ENCODE results near the gene SLC39A11.

SLC39A11 gene

DNA sequence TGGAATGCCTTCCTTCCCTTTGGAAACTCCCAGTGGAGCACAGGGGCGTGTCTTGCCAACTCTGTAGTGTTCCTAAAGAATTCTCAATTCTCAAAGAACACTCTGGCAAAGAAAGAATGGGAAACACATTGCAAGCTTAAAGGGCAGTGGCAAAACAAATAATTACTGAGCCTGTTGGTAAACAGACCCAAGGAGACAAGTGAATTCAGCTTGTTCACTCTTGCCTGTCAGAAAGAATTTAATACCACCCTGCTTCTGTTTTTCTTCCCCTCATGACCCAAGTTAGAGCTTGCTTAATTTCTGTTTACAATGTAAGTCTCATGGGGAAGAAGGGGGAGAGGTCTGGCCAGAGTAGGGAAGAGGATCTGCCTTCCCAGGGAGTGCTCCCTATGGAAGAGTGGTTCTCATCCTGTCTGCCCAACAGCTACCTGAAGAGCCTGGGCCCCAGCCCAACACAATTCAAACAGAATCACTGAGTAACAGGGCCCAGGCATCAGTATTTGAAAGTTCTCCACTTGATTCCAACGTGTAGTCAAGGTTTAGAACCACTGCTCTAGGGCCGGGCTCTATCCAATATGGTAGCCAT is 386.0 kb downstream of the SLC39A11 start:
- no peak overlapping the region for H3K4me3 ChIP-seq (ENCODE audit: low read length)
- no peaks in the 10 kb centered on the region for H4K20me1 ChIP-seq (ENCODE audit: insufficient read depth, low read length)
- no peaks in the 10 kb centered on the region for H3K36me3 ChIP-seq (replicated peaks; ENCODE audit: insufficient read depth, low read length)
- H3K9me2 ChIP-seq (replicated peaks; ENCODE audit: insufficient read depth, low read length): no peaks in the 10 kb centered on the region
- H3K27me3 ChIP-seq (replicated peaks; ENCODE audit: insufficient read depth, low read length): no peaks in the 10 kb centered on the region
- H3K9ac ChIP-seq (ENCODE audit: low read length): no peak overlapping the region
- H2AFZ ChIP-seq (ENCODE audit: low read length): no peak overlapping the region
- DNase-seq: no peak
- H3K27ac ChIP-seq (ENCODE audit: low read length): peak overlapping the region; percentile 57; the same call in 1 of the 2 replicates
- H3K9me3 ChIP-seq (replicated peaks; ENCODE audit: insufficient read depth, low read length): no peaks in the 10 kb centered on the region
- H3K4me2 ChIP-seq (ENCODE audit: low read depth, low read length): peak overlapping the region; percentile 41
- peaks cover 9% of the 10 kb centered on the region for H3F3A ChIP-seq (ENCODE audit: insufficient read depth, low read length)
- peaks cover 15% of the 10 kb centered on the region for H3K4me1 ChIP-seq (ENCODE audit: low read length)
- no peaks in the 10 kb centered on the region for H3K79me2 ChIP-seq (ENCODE audit: low read length)
- TF ChIP-seq EZH2phosphoT487 (IDR thresholded peaks at IDR 0.05; ENCODE audit: low read length) (no peak), EZH2 (optimal IDR thresholded peaks at IDR 0.05; ENCODE audit: low read depth, low read length) (no peak)
- TF ChIP-seq, protein P1, sequence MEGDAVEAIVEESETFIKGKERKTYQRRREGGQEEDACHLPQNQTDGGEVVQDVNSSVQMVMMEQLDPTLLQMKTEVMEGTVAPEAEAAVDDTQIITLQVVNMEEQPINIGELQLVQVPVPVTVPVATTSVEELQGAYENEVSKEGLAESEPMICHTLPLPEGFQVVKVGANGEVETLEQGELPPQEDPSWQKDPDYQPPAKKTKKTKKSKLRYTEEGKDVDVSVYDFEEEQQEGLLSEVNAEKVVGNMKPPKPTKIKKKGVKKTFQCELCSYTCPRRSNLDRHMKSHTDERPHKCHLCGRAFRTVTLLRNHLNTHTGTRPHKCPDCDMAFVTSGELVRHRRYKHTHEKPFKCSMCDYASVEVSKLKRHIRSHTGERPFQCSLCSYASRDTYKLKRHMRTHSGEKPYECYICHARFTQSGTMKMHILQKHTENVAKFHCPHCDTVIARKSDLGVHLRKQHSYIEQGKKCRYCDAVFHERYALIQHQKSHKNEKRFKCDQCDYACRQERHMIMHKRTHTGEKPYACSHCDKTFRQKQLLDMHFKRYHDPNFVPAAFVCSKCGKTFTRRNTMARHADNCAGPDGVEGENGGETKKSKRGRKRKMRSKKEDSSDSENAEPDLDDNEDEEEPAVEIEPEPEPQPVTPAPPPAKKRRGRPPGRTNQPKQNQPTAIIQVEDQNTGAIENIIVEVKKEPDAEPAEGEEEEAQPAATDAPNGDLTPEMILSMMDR (IDR thresholded peaks at IDR 0.05; ENCODE audit: low read length): no peak

DNA sequence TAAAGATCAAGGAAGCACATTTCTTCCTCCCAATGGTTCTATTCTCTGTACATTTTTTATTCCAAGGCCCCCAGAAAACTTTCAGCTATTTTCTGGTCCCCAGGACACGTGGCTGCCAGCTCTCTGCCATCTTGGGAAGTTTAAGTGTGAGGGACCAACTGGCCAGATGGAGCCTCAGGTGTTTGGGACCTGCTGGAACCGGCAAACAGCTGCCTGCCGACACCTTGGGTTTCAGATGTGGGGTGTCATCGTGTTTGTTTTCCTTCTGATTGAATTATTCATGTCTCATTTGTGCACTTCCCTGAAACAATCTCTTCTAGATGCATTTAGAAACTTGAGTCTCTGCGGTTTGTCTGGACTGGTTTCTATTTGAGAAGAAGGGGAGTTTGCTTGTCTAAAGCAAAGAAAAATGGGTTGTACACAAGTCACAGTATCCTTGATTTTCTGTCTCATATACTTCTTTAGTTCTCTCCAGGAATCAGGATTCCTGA is 386.5 kb downstream of the SLC39A11 start:
- no peak overlapping the region for H3K9ac ChIP-seq (ENCODE audit: low read length)
- TF ChIP-seq, protein P1 (IDR thresholded peaks at IDR 0.05; ENCODE audit: low read length): no peak
- TF ChIP-seq EZH2phosphoT487 (IDR thresholded peaks at IDR 0.05; ENCODE audit: low read length) (no peak), EZH2 (optimal IDR thresholded peaks at IDR 0.05; ENCODE audit: low read depth, low read length) (no peak)
- no peaks in the 10 kb centered on the region for H3K36me3 ChIP-seq (replicated peaks; ENCODE audit: insufficient read depth, low read length)
- peaks cover 15% of the 10 kb centered on the region for H3K4me1 ChIP-seq (ENCODE audit: low read length)
- peak overlapping the region; percentile 57; the same call in 1 of the 2 replicates for H3K27ac ChIP-seq (ENCODE audit: low read length)
- H3K27me3 ChIP-seq (replicated peaks; ENCODE audit: insufficient read depth, low read length): no peaks in the 10 kb centered on the region
- no peaks in the 10 kb centered on the region for H3K9me3 ChIP-seq (replicated peaks; ENCODE audit: insufficient read depth, low read length)
- H3F3A ChIP-seq (ENCODE audit: insufficient read depth, low read length): peaks cover 9% of the 10 kb centered on the region
- no peak overlapping the region for H2AFZ ChIP-seq (ENCODE audit: low read length)
- peak; percentile 74 for DNase-seq
- no peak overlapping the region for H3K4me3 ChIP-seq (ENCODE audit: low read length)
- H3K4me2 ChIP-seq (ENCODE audit: low read depth, low read length): peak overlapping the region; percentile 41
- no peaks in the 10 kb centered on the region for H3K9me2 ChIP-seq (replicated peaks; ENCODE audit: insufficient read depth, low read length)
- no peaks in the 10 kb centered on the region for H4K20me1 ChIP-seq (ENCODE audit: insufficient read depth, low read length)
- H3K79me2 ChIP-seq (ENCODE audit: low read length): no peaks in the 10 kb centered on the region

DNA sequence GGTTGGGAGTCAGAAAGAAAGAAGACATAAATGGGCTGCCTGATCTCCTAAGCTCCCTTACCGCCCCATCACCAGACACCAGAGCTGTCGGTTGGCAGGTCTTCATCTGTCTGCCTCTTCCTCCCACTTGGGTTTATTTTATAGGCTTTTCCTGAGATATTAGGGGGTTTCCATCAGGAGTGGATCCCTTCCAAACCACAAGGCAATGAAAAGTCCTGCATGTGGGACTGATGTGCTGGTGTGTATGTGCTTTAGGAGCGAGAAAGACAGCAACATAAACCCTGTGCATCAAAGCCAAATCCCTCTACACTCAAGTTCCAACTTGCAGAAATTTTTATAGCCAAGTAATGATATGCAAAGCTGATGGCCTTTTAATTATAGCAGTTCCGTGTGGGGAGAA is 389.5 kb downstream of the SLC39A11 start:
- Histone ChIP-seq H3F3A (ENCODE audit: insufficient read depth, low read length) (peaks cover 9% of the 10 kb centered on the region), H3K4me1 (ENCODE audit: low read length) (peaks cover 15% of the 10 kb centered on the region), H3K79me2 (ENCODE audit: low read length) (no peaks in the 10 kb centered on the region), H3K9ac (ENCODE audit: low read length) (no peak overlapping the region), H3K9me2 (replicated peaks; ENCODE audit: insufficient read depth, low read length) (no peaks in the 10 kb centered on the region), H3K4me2 (ENCODE audit: low read depth, low read length) (no peak overlapping the region), H3K4me3 (ENCODE audit: low read length) (no peak overlapping the region), H3K36me3 (replicated peaks; ENCODE audit: insufficient read depth, low read length) (no peaks in the 10 kb centered on the region), H3K27ac (ENCODE audit: low read length) (no peak overlapping the region), H4K20me1 (ENCODE audit: insufficient read depth, low read length) (no peaks in the 10 kb centered on the region), H3K27me3 (replicated peaks; ENCODE audit: insufficient read depth, low read length) (no peaks in the 10 kb centered on the region), H3K9me3 (replicated peaks; ENCODE audit: insufficient read depth, low read length) (no peaks in the 10 kb centered on the region), H2AFZ (ENCODE audit: low read length) (no peak overlapping the region)
- no peak for DNase-seq
- no peak for TF ChIP-seq EZH2 (optimal IDR thresholded peaks at IDR 0.05; ENCODE audit: low read depth, low read length)
- TF ChIP-seq EZH2phosphoT487 (IDR thresholded peaks at IDR 0.05; ENCODE audit: low read length): no peak
- TF ChIP-seq, protein P1 (IDR thresholded peaks at IDR 0.05; ENCODE audit: low read length): no peak

All from MM.1S (cell line).